Choroid plexus epithelial cell (primary cell): ENCODE data around the gene FGF18.
A peak's percentile ranks its signal among the peaks of the same experiment; 100 is the strongest.

Experiments
- DNase-seq: peaks from one replicate; pipeline ENCODE4 v3.0.0-alpha.2; 2010; ENCODE audit warnings: low read depth
- H3K4me3 ChIP-seq: 2 replicates; pipeline ENCODE4 v1.5.1; 2011; ENCODE audit warnings: low read depth, mild to moderate bottlenecking, control low read depth, low read length, moderate library complexity
- CTCF ChIP-seq: conservative IDR thresholded peaks from 2 replicates; pipeline ENCODE4 v1.5.1; 2011; ENCODE audit warnings: low read depth, mild to moderate bottlenecking, control low read depth, inconsistent platforms, low read length, moderate library complexity

The FGF18 gene

GRCh38 chr5:171415115-171415730 lies 4.2 kb upstream of the FGF18 start:
- no peak for DNase-seq
- TF ChIP-seq CTCF = no peak
- no peak overlapping the region for H3K4me3 ChIP-seq

GRCh38 chr5:171416160-171417049 lies 3.0 kb upstream of the FGF18 start:
- no peak for DNase-seq
- no peak overlapping the region for H3K4me3 ChIP-seq
- TF ChIP-seq CTCF = no peak

- DNase-seq = peak; percentile 90
- peak; percentile 84 for TF ChIP-seq CTCF
- H3K4me3 ChIP-seq = peak overlapping the region; percentile 51
These were observed 998 bp upstream of the FGF18 start for GRCh38 chr5:171418316-171418981.

- peak; percentile 38 for DNase-seq
- H3K4me3 ChIP-seq = peak overlapping the region; percentile 51
- TF ChIP-seq CTCF = no peak
These were observed 412 bp downstream of the FGF18 start for GRCh38 chr5:171419688-171420430.

- TF ChIP-seq CTCF = no peak
- DNase-seq = peak; percentile 82
- H3K4me3 ChIP-seq = peak overlapping the region; percentile 21
These were observed 1.2 kb downstream of the FGF18 start for GRCh38 chr5:171420431-171421241.
